Adipocyte (in vitro differentiated cells): Measurements from ENCODE around the gene ZDHHC12.

Source experiments
- DNase-seq: peaks from one replicate; pipeline ENCODE4 v3.0.0-alpha.2; 2015; ENCODE audit warnings: low read depth
- H3K27me3 ChIP-seq: replicated peaks from 2 replicates; pipeline ENCODE4 v1.7.0; 2013; ENCODE audit warnings: mild to moderate bottlenecking, low read length, moderate library complexity; ENCODE audit not compliant: control insufficient read depth, insufficient read depth
- H3K36me3 ChIP-seq: 2 replicates; pipeline ENCODE4 v1.7.0; 2013; ENCODE audit warnings: low read length, mild to moderate bottlenecking, moderate library complexity; ENCODE audit not compliant: control insufficient read depth, insufficient read depth, severe bottlenecking
- H3K4me1 ChIP-seq: 2 replicates; pipeline ENCODE4 v1.7.0; 2013; ENCODE audit warnings: mild to moderate bottlenecking, low read length, moderate library complexity; ENCODE audit not compliant: control insufficient read depth, insufficient read depth
- H3K4me3 ChIP-seq: 2 replicates; pipeline ENCODE4 v1.7.0; 2013; ENCODE audit warnings: mild to moderate bottlenecking, low read length, moderate library complexity
- H3K9ac ChIP-seq: 2 replicates; pipeline ENCODE4 v1.7.0; 2013; ENCODE audit warnings: mild to moderate bottlenecking, low read length, moderate library complexity
- H3K9me3 ChIP-seq: 2 replicates; pipeline ENCODE4 v1.7.0; 2013; ENCODE audit warnings: mild to moderate bottlenecking, low read length, moderate library complexity; ENCODE audit not compliant: control insufficient read depth

Gene ZDHHC12

DNA sequence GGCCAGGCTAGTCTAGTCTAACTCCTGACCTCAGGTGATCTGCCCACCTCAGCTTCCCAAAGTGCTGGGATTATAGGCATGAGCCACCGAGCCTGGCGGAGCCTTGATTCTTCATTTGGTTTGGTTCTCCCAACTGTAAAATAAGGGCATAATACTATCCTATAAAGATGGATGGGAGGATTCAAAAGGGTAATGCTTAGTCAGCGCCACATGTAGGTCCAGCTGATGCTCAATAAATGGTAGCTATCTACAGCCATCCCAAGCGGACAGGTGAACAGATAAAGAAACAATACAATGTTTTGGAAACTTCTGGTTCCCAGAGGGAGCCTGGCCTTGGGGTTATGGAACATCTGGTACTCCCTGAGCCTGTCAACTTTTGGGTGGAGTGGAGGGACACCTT lies 48.5 kb downstream of the ZDHHC12 start:
- no peak for DNase-seq
- Histone ChIP-seq H3K36me3 (no peaks in the 10 kb centered on the region), H3K4me1 (no peaks in the 10 kb centered on the region), H3K9me3 (no peaks in the 10 kb centered on the region), H3K27me3 (no peaks in the 10 kb centered on the region), H3K9ac (no peak overlapping the region), H3K4me3 (no peak overlapping the region)
